Measurements from ENCODE around the gene MYH7.
"Not testable (repeated sequence)": the region's sequence is repeated elsewhere in the genome, so short reads cannot be mapped to it uniquely, and the experiment has no call there.

Gene MYH7

DNA sequence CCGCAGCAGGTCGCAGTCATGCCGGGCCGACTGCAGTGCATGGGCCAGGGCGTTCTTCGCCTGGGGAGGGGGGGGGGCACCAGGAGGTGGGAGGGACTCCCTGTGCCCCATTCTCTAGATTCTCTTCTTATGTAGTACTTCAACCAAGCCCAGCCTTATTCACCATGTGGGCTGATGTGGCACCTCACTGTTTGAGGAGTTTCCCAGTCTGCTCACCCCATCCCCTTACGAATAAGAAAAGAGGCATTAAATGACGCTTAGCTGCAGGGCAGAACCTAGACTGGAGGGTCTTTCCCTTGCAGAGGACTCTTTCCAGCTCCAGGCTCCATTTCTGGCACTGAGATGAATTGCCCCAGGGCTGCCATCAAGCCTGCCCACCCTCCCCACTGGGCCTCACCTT lies 46.5 kb downstream of the MYH7 start:
- TF ChIP-seq, protein P1, sequence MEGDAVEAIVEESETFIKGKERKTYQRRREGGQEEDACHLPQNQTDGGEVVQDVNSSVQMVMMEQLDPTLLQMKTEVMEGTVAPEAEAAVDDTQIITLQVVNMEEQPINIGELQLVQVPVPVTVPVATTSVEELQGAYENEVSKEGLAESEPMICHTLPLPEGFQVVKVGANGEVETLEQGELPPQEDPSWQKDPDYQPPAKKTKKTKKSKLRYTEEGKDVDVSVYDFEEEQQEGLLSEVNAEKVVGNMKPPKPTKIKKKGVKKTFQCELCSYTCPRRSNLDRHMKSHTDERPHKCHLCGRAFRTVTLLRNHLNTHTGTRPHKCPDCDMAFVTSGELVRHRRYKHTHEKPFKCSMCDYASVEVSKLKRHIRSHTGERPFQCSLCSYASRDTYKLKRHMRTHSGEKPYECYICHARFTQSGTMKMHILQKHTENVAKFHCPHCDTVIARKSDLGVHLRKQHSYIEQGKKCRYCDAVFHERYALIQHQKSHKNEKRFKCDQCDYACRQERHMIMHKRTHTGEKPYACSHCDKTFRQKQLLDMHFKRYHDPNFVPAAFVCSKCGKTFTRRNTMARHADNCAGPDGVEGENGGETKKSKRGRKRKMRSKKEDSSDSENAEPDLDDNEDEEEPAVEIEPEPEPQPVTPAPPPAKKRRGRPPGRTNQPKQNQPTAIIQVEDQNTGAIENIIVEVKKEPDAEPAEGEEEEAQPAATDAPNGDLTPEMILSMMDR (IDR thresholded peaks at IDR 0.05; ENCODE audit: borderline replicate concordance, insufficient read depth, low read depth, low read length), result no peak
- no peak overlapping the region for H3K4me3 ChIP-seq (ENCODE audit: low read depth, low read length)

DNA sequence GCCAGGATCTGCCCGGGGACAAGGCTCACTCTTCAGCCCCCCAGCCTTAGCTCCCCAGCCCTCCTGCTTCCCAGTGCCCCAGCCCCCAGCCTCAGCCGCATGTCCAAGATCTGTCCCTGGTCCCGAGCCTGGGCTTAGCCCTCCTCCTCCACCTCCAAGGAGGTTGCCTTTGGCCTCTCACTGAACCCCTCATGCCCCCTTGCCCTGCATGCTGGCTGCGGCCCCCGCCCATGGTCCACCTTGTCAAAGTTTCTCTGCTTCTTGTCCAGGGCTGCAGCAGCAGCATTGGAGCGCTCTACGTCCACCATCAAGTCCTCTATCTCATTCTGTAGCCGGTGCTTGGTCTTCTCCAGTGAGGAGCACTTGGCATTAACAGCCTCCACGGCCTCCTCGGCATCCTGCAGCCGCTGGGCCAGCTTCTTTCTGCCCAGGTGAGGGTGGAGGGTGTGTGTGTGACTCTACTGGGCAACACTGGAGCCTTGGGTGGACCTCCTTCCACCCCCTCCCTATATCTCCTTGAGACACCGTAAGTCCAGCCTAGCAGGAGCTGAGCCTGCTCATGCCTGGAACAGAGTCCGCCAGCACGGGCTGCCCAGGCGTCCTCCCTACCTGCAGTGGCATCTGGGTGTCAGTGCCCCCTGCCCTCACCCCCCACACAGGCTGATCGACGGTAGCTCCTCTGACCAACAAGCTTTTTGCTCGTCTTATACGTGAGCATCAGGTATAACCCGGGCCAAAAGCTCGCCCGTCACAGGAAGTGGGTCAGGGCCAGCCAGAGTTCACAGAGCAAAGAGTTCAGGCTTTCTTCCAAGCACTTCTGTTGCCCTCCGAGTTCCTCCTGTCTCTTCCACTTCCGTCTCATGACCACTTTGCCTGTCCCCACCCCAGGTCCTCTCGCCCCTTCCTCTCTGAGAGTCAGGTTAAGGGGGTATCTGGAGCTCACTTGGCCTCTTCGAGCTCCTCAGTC lies 47.3 kb downstream of the MYH7 start:
- no peak overlapping the region for H3K4me3 ChIP-seq (ENCODE audit: low read depth, low read length)
- TF ChIP-seq, protein P1 (IDR thresholded peaks at IDR 0.05; ENCODE audit: borderline replicate concordance, insufficient read depth, low read depth, low read length), result no peak

DNA sequence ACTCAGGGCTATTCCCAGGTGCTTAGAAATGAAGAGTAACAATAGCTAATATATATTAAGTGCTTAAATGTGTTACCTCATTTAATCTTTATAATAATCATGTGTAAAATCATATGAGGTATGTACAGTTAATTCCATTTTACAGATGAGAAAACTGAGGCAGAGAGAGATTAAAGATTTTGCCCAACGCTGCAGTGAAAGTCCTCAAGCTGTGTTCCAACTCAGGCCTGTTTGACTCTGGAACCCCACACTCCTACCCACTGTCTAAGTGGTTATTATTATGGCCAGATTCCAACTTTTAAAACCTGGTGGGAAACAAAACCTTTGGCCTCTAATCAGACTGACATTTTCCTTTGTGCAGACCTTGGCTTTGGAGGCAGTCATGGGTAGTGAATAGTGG lies 48.5 kb downstream of the MYH7 start:
- TF ChIP-seq, protein P1 (IDR thresholded peaks at IDR 0.05; ENCODE audit: borderline replicate concordance, insufficient read depth, low read depth, low read length), result no peak

GRCh38 chr14:23386266-23386657 lies 49.2 kb downstream of the MYH7 start:
- not testable (repeated sequence) for H3K4me3 ChIP-seq (ENCODE audit: low read depth, low read length)

More for the DNA sequence above, 48.5 kb downstream of the MYH7 start:
- no peak overlapping the region for H3K4me3 ChIP-seq (ENCODE audit: low read depth, low read length)

DNA sequence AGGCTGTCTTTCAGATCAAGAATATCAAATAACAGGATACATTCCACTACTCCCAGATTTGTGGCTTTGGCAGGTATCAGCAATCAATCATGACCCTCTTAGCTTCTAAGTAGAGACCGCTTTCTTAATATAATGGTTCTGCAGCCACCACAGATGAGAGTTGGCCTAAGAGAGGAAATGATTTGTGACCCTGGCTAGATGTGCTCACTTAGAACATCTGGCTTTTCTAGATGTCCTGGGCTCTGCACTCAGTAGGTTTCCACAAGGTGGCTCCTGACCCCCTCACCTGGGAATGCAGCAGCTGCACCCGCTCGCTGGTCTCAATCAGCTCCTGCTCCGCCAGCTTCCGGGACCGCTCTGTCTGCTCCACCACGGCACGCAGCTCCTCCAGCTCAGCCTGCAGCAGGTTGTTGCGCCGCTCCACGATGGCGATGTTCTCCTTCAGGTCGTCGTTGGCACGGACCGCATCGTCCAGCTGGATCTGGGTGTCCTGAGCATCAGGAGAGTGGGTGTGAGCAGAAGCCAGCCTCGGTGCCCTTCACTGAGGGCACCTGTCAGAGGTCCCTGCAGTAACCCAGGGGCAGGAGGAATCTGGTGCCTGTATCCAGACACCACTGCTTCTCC lies 49.7 kb downstream of the MYH7 start:
- TF ChIP-seq, protein P1 (IDR thresholded peaks at IDR 0.05; ENCODE audit: borderline replicate concordance, insufficient read depth, low read depth, low read length), result no peak
- H3K4me3 ChIP-seq (ENCODE audit: low read depth, low read length), result no peak overlapping the region

- TF ChIP-seq, protein P1 (IDR thresholded peaks at IDR 0.05; ENCODE audit: borderline replicate concordance, insufficient read depth, low read depth, low read length), result no peak
- no peak overlapping the region for H3K4me3 ChIP-seq (ENCODE audit: low read depth, low read length)
Measured at GRCh38 chr14:23385244-23385641, 50.2 kb downstream of the MYH7 start.

DNA sequence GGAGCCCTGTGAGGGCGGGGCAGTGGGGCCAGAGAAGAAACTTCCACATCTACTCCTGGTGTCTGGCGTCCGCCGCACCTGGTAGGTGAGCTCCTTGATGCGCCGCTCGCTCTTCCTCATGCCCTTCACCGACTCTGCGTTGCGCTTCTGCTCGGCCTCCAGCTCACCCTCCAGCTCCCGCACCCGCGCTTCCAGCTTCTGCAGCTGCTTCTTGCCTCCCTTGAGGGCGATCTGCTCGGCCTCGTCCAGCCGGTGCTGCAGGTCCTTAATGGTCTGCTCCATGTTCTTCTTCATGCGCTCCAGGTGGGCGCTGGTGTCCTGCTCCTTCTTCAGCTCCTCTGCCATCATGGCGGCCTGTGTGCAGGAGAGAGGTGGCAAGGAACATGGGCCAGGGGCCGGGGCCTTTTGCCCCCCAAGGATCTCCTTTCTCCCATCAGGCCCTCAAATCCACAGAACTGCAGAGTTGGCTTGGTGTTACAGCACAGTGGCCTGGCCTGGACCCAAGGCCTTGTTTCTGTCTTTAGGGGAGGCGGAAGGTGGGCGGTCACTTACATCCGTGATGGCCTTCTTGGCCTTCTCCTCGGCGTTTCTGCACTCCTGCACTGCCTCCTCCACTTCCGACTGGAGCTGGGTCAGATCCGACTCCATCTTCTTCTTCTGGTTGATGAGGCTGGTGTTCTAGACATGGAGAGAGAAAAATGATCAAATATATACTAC lies 50.9 kb downstream of the MYH7 start:
- H3K4me3 ChIP-seq (ENCODE audit: low read depth, low read length), result no peak overlapping the region
- TF ChIP-seq, protein P1 (IDR thresholded peaks at IDR 0.05; ENCODE audit: borderline replicate concordance, insufficient read depth, low read depth, low read length), result no peak

Measured in GM12875 (cell line).